Measurements from ENCODE around the gene LRP5. TPM values are rescaled to one million over a fixed set of nuclear protein-coding genes. Genes with fewer than 3 reads are reported as not detected.
"Not testable (repeated sequence)": the region's sequence is repeated elsewhere in the genome, so short reads cannot be mapped to it uniquely, and the experiment has no call there.

Gene LRP5
- total RNA-seq, 1 donor from 2014 or later: 28.0 TPM

DNA sequence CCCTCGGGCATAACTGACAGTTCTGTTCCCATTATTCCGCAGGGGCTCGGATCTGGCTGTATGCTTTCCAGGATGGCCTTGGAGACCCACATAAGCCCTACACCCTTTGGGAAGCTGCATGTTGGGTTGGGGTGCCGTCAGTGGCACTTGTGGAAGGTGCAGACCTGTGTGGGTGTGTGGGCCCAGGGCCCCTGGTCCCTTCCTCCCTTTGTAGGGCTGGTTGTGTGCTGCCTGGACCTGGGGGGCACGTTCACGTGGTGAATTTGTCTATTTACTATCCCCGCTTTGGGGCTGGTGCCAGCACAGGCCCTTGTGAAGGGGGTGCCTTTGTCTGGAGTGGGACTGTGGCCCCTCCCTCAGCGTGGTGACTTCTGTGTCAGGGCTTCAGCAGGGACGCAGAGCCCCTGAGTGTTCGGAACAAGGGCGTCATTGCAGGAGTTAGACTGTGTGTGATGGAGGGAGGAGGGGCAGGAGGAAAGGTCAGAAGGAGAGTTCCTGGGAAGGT lies 133.2 kb downstream of the LRP5 start:
- DNase-seq: no peak

DNA sequence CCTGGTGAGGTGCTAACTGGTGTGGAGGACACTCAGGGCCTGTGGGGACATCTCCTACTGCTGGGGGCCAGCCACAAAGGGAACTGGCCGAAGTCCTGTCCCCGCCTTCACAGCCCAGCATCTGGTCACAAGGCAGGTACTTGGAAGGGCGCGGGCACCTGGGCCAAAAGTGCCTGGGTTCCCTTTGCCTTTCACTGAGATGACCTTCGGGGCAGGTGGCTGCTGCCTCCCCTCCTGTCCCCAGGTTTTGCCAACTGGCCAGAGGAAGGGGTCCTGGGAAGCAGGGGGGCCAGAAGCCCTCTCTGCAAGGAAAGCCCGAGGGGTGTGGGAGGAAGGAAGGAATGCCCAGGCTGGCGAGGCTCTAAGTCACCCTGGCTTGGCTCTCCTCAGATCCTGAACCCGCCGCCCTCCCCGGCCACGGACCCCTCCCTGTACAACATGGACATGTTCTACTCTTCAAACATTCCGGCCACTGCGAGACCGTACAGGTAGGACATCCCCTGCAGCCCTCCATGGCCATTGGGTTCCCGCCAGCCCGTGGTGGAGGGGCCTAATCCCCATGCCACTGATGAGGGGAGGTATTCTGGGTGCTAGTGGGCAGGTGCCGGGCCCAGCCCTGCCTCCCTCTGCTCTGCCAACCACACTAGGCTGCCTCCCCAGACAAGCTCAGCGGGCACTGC lies 133.8 kb downstream of the LRP5 start:
- DNase-seq: no peak

DNA sequence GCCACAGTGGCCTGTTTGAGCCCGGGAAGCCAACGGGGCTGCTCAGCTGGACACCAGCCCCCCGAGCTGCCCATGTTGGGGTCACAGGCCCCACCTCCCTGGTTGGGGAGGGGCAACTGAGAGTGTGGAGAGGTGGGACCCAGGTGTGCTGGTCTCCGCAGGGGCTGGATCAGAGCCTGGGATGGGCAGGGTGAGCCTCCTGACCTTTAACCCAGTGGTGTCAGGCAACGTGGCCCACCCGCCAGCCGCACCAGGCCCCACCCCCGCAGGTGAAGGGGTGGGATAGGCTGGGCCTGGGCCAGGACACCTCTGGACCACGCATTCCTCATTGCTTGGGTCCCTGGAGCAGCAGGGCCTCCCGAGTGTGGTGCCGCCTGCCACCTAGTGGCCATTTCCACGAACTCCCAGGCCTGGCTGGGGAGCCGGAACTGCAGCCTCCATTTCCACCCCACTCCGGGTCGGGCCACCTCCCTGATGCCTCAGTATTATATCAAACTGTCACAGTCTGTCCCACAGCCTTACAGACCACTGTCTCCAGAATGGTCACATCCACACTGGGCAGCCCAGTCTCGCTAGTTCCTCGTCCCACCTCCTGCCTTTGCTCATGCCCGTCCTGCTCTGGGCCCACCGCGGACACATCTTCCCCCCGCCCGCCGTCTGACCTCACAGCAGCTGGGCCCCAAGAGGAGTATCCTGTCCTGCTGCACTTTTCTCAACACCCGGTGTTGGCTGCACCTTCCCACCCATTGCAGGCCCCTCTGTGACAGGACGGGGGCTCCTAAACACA lies 134.8 kb downstream of the LRP5 start:
- no peak for DNase-seq

GRCh38 chr11:68447914-68448313 lies 135.5 kb downstream of the LRP5 start:
- DNase-seq: not testable (repeated sequence)

DNA sequence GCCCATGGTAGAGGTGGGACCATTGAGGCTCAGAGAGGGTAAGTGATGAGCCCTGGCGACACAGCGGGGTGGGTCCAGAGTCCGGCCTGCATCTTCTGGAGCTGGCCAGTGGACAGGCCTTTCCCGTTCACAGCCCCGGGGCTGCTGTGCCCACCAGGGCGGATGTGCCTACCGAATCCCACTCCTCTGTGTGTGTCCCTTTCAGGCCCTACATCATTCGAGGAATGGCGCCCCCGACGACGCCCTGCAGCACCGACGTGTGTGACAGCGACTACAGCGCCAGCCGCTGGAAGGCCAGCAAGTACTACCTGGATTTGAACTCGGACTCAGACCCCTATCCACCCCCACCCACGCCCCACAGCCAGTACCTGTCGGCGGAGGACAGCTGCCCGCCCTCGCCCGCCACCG lies 136.2 kb downstream of the LRP5 start:
- no peak for DNase-seq

DNA sequence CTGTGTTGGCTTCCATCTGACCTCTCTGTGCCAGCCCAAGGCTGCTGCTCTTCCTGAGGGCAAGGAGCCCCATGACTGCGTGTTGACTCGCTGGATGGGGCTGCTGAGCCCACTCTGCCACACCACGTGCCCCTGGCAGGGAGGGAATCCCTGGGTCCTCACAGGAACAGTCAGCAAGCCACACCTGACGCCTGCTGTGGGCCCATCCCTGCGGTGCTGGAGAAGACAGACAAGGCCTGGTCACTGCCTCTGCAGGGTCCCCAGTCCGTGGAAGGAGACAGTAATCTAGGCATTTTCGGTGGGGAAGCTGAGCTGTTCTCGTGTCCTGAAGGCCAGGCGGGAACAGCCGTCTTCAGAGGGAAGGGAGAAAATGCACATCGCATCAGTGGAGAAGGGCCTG lies 137.6 kb downstream of the LRP5 start:
- DNase-seq: no peak

GRCh38 chr11:68450711-68451110 lies 138.3 kb downstream of the LRP5 start:
- DNase-seq: no peak

DNA sequence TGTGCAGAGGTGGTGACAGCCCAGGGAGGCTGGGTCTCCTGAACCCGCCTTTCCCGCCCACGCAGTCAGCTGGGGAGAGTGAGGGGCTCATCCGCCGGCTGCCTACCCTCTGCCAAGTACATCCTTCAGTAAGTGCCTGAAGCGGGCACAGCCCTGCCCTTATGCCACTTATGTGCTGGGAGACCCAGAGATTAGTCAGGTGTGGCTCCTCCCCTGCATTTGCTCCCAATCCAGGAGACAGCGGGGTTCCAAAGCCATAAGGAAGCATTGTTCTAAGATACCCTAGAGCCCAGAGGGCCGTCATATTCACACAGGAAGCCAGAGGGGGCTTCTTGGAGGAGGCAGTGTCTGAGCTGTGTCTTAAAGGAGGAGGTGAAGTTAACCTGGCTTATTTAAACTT lies 142.4 kb downstream of the LRP5 start:
- DNase-seq: no peak

DNA sequence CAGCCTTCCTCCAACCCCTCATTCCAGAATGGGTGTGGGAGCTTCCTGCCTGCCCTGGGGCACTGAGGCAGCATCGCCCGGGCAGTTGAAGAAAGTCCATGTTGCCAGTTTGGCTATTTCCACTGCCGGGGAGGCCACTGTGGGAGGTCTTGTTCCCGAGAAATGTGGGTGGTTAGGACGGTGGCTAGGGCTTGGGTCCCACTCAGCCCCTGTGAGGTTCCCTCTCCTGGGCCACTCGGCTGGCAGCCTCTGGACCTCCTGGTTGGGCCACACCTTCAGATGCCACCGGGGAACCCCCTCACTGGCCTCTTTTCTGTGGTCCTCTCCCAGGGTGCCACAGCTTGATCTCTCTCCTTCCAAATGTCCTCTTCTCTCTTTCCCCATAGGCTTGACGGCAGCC lies 143.1 kb downstream of the LRP5 start:
- no peak for DNase-seq

DNA sequence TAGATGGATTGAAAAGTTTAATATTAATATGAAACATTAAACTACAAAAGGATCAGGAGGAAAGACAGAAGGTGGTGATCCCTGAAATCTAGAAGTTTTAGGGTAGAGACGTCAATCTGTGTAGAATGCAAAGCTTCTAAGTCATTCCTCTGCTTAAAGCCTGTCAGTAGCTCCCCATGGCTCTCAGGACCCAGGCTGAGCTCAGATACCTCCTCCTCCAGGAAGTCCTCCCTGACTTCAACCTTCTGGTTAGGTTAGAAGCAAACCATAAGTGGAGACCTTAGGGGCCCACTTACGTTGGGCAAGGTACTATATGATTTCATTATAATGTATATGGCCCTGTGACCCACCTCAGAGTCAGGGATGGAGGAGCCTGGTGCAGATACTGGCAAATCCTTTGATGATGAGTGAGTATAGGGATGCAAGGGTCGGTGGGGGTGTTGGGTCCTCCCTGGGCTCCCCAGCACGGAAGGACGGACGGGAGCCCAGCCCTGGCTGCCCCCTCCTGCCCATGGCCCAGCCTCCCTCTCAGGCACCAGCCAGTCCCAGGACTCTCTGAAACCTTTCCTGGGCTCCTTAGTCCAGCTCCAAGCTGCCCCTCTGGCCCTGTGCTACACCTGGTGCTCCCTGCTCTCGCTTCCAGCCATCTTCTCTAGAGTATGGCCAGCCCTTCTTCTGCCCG lies 145.0 kb downstream of the LRP5 start:
- DNase-seq: no peak

DNA sequence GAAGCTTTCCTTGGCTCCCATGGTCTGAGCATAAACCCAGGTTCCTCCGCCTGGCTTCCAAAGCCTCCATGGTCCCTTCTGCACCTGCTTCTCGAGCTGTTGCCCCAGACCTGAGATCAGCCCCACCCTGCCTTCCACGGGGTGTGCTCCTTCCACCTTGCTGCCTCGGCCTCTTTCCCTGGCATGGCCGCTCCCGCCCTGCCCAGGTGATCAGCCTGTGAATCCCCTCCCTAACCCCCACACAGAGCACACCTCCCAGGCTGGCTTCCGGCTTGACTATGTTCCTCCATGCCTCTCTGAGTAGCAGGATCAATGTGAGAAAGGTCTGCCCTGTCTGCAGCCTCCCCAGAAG lies 145.5 kb downstream of the LRP5 start:
- DNase-seq: no peak

DNA sequence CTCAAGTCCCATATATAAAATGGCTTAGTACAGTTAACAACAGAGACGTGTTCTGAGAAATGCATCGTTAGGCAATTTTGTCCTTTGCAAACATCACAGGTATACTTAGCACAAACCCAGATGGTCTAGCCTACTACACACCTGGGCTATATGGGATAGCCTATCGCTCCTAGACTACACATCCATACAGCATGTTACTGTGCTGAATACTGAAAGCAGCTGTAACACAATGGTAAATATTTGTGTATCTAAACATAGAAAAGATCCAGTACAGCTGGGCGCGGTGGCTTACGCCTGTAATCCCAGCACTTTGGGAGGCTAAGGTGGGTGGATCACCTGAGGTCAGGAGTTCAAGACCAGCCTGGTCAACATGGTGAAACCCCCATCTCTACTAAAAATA lies 145.9 kb downstream of the LRP5 start:
- DNase-seq: not testable (repeated sequence)

- DNase-seq: peak; percentile 99
These were observed 147.7 kb downstream of the LRP5 start for GRCh38 chr11:68459886-68460740.

DNA sequence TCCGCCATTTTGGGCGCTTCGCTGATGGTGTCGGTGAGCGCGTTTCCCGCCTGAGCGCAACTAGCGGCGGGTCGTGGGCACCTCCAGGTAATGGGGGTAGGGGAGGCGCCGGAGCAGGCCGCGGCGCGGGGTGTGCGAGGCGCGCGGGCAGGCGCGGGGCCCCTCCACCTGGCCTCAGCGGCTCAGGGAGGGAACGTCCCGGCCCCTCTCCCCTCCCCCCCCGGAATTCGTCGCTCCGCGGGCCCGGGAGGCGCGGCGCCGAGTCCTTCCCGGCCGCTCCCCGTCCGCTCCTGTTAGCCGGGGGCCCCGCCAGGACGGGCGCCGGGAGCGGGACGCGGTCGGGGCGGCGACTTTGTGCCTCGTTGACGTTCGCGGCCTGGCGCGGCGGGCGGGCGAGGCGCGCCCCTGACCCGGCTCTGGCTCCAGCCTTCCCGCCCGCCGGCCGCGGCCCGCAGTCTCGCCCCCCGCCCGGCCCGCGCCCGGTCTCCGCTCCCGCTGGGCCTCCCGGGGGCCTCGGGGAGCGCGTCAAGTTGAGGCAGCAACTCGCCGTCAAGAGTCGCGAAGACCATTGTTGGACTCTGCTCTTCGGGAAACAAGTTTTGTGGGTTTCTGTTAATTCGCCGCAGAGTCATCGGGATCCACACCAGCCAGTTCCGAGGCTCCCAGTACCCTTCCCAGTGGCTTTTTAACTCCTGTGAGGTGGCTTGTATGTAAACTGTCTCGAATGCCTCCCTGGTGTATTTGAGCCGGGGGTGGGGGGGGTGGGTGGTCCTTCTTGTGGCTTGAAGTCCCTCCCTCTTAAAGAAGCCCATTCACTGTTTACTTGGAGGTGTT lies 148.6 kb downstream of the LRP5 start, which contains the start of gene PPP6R3:
Gene PPP6R3 (plus strand): TSS at position 12 of the 834 bp plus-strand sequence. CDS start 76,913 bp downstream, outside the sequence.
- no peak for DNase-seq

- no peak for DNase-seq
These were observed 149.2 kb downstream of the LRP5 start for GRCh38 chr11:68461575-68461917.

GRCh38 chr11:68463714-68464113 lies 151.3 kb downstream of the LRP5 start:
- DNase-seq: no peak

- no peak for DNase-seq
These were observed 154.9 kb downstream of the LRP5 start for GRCh38 chr11:68467201-68467834.

GRCh38 chr11:68468217-68468828 lies 155.9 kb downstream of the LRP5 start:
- no peak for DNase-seq

DNA sequence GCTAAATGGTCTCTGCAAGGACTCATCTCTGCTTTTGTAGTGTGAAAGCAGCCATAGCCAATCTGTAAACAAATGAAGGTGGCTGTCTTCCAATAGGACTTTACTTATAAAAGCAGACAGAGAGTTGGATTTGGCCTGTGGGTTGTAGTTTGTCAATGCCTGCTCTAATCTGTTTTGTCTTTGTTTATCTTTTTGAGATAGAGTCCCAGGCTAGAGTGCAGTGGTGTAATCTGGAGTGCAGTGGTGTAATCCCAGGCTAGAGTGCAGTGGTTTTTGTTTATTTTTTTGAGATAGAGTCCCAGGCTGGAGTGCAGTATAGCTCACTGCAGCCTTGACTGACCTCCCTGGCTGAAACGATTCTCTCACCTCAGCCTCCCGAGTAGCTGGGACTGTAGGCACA lies 156.7 kb downstream of the LRP5 start:
- DNase-seq: no peak

DNA sequence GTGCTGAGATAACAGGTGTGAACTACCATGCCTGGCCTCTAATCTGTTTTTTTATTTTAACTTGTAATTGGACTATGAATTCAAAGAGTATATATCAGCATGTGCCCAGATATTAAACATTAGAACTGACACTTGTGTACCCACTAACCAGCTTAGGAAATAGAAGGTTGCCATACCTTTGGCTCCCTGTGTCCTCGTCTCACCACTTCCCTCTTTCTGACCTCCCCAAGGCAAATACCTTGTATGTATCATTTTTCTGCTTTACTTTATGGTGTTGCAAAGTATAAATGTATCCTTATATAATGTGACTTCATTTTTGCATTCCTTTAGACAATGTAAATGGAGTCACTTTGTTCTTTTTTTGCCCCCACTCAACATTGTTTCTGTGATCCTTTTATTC lies 157.3 kb downstream of the LRP5 start:
- DNase-seq: no peak
